GM23338 (cell line): ENCODE results near the gene MYLK. TPM values are rescaled to one million over a fixed set of nuclear protein-coding genes. Genes with fewer than 3 reads are reported as not detected.

Experiments
- ATAC-seq: fragments of 200-7000 bp; cut with Tn5 transposase; 3 replicates; pipeline ENCODE4 v1.9.1; 2020
- DNase-seq: peaks from one replicate; pipeline ENCODE4 v3.0.0-alpha.2; 2015; ENCODE audit warnings: low spot score
- H2AFZ ChIP-seq: fragments of 200-600 bp; sonication (generic); 2 replicates; pipeline ENCODE4 v1.8.0; 2016; ENCODE audit warnings: antibody characterized with exemption, mild to moderate bottlenecking, moderate library complexity
- H3F3A ChIP-seq: fragments of 200-600 bp; sonication (generic); replicated peaks from 2 replicates; pipeline ENCODE4 v1.8.0; 2017; ENCODE audit warnings: antibody characterized with exemption, mixed run types, low read depth
- H3K27ac ChIP-seq: fragments of 200-600 bp; sonication (generic); 2 replicates; pipeline ENCODE4 v1.6.1; 2016; ENCODE audit warnings: low read depth
- H3K27me3 ChIP-seq: fragments of 200-600 bp; sonication (generic); 2 replicates; pipeline ENCODE4 v1.8.0; 2016; ENCODE audit warnings: mild to moderate bottlenecking, mixed run types, moderate library complexity; ENCODE audit not compliant: insufficient read depth
- H3K36me3 ChIP-seq: fragments of 200-600 bp; sonication (generic); 2 replicates; pipeline ENCODE4 v1.8.0; 2016; ENCODE audit warnings: mild to moderate bottlenecking; ENCODE audit not compliant: insufficient read depth
- H3K4me1 ChIP-seq: fragments of 200-600 bp; sonication (generic); 2 replicates; pipeline ENCODE4 v1.8.0; 2016; ENCODE audit warnings: mild to moderate bottlenecking, moderate library complexity; ENCODE audit not compliant: insufficient read depth
- H3K4me2 ChIP-seq: fragments of 200-600 bp; sonication (generic); 2 replicates; pipeline ENCODE4 v1.7.1; 2017; ENCODE audit warnings: mixed run types
- H3K4me3 ChIP-seq: fragments of 200-600 bp; sonication (generic); 2 replicates; pipeline ENCODE4 v1.6.1; 2016; ENCODE audit warnings: mixed run types
- H3K79me2 ChIP-seq: fragments of 200-600 bp; sonication (generic); replicated peaks from 2 replicates; pipeline ENCODE4 v1.8.0; 2017; ENCODE audit warnings: mild to moderate bottlenecking; ENCODE audit not compliant: insufficient read depth
- H3K9me2 ChIP-seq: fragments of 200-600 bp; sonication (generic); 2 replicates; pipeline ENCODE4 v1.8.0; 2017; ENCODE audit not compliant: insufficient read depth
- H4K20me1 ChIP-seq: fragments of 200-600 bp; sonication (generic); replicated peaks from 2 replicates; pipeline ENCODE4 v1.8.0; 2017; ENCODE audit warnings: mild to moderate bottlenecking; ENCODE audit not compliant: insufficient read depth
- H3K27ac Mint-ChIP-seq: 2 replicates; pipeline ENCODE4 v1.8.0; 2020; ENCODE audit warnings: inconsistent platforms, mild to moderate bottlenecking, moderate library complexity, mixed read lengths
- H3K27me3 Mint-ChIP-seq: 3 replicates; pipeline ENCODE4 v1.8.0; 2022; ENCODE audit warnings: low read depth, mild to moderate bottlenecking, moderate library complexity, mixed read lengths, inconsistent platforms; ENCODE audit not compliant: insufficient read depth, poor library complexity
- H3K36me3 Mint-ChIP-seq: 3 replicates; pipeline ENCODE4 v1.8.0; 2021; ENCODE audit warnings: low read depth, mild to moderate bottlenecking, inconsistent platforms, moderate library complexity, mixed read lengths
- H3K4me1 Mint-ChIP-seq: 3 replicates; pipeline ENCODE4 v1.8.0; 2020; ENCODE audit warnings: mild to moderate bottlenecking, inconsistent platforms, mixed read lengths
- H3K4me3 Mint-ChIP-seq: 3 replicates; pipeline ENCODE4 v1.8.0; 2021; ENCODE audit warnings: moderate library complexity, mild to moderate bottlenecking, inconsistent platforms, mixed read lengths
- H3K9me3 Mint-ChIP-seq: 3 replicates; pipeline ENCODE4 v1.8.0; 2020; ENCODE audit warnings: moderate library complexity, mild to moderate bottlenecking, inconsistent platforms, mixed read lengths
- CREB1 ChIP-seq: fragments of 250-450 bp; sonication (Bioruptor Pico); IDR thresholded peaks from 2 replicates; pipeline ENCODE4 v1.5.0; 2020; ENCODE audit warnings: low read depth, mild to moderate bottlenecking, moderate library complexity
- CTCF ChIP-seq, 2 experiments: fragments of 200-600 bp in 1 of 2; sonication (generic) in 1 of 2; conservative IDR thresholded peaks; 2 replicates each; pipeline versions ENCODE4 v1.5.1 to v1.6.1; 2016 to 2017; ENCODE audit warnings: antibody characterized with exemption in 2 of 2, low read depth in 2 of 2, mild to moderate bottlenecking in 2 of 2, moderate library complexity in 1 of 2
- ETS1 ChIP-seq: IDR thresholded peaks from 2 replicates; pipeline ENCODE4 v1.6.1; 2016; ENCODE audit warnings: antibody characterized with exemption
- JUNB ChIP-seq: IDR thresholded peaks from one replicate; pipeline ENCODE4 v1.6.1; 2016; ENCODE audit warnings: antibody characterized with exemption; ENCODE audit not compliant: unreplicated experiment
- ZNF114 ChIP-seq: fragments of 250-450 bp; sonication (Bioruptor Pico); IDR thresholded peaks from 2 replicates; pipeline ENCODE4 v1.5.0; 2020; ENCODE audit warnings: mild to moderate bottlenecking, moderate library complexity
- ZNF331 ChIP-seq: fragments of 250-450 bp; sonication (Bioruptor Pico); IDR thresholded peaks from 2 replicates; pipeline ENCODE4 v1.5.0; 2020; ENCODE audit warnings: low read depth, mild to moderate bottlenecking, moderate library complexity
- ZNF462 ChIP-seq: fragments of 250-450 bp; sonication (Bioruptor Pico); IDR thresholded peaks from 2 replicates; pipeline ENCODE4 v1.5.0; 2020; ENCODE audit warnings: mild to moderate bottlenecking, moderate library complexity
- polyA plus RNA-seq: library from polyadenylated mRNA; unstranded; fragments of >200 nt; fragmentation: Nextera tagmentation; extraction: Ambion mirVana; gene quantifications from 2 replicates; pipeline ENCODE4 v1.2.1, GENCODE V29; 2016
- total RNA-seq: library from RNA; depleted of rRNA; stranded (reverse); fragments of >200 nt; shearing (Covaris generic); gene quantifications from 2 replicates; pipeline ENCODE4 v1.2.3, GENCODE V29; 2014

MYLK gene
- total and polyA plus RNA-seq, 2 experiments from 2014 or later = 11.5 to 17.9 TPM

- TF ChIP-seq ZNF462 (CRISPR knock-in tag) (no peak), ETS1 (no peak), CTCF (conservative IDR thresholded peaks at IDR 0.05; ENCODE audit: low read depth in 2 of 2) (no peak), ZNF331 (CRISPR knock-in tag) (no peak), CREB1 (no peak)
Observed at GRCh38 chr3:123616593-123616992, 267.5 kb downstream of the MYLK start (continued).

GRCh38 chr3:123613543-123613942 lies 270.6 kb downstream of the MYLK start:
- H3K27ac Mint-ChIP-seq = no peak overlapping the region
- no peak overlapping the region for H2AFZ ChIP-seq
- no peaks in the 10 kb centered on the region for H3K36me3 Mint-ChIP-seq
- H3K27ac ChIP-seq = no peak overlapping the region
- no peaks in the 10 kb centered on the region for H3K27me3 ChIP-seq
- no peaks in the 10 kb centered on the region for H3K9me2 ChIP-seq
- H3K9me3 Mint-ChIP-seq = no peaks in the 10 kb centered on the region
- no peaks in the 10 kb centered on the region for H3K79me2 ChIP-seq
- ATAC-seq (no peak), DNase-seq (no peak)
- H3F3A ChIP-seq = no peaks in the 10 kb centered on the region
- 0 out of 2 replicates have a peak, but pooled peaks cover under 1% of the 10 kb centered on the region for H4K20me1 ChIP-seq
- H3K4me3 Mint-ChIP-seq = no peak overlapping the region
- H3K36me3 ChIP-seq = peaks cover 2% of the 10 kb centered on the region; the same call in 1 of the 2 replicates
- H3K4me2 ChIP-seq = no peak overlapping the region
- H3K4me3 ChIP-seq = no peak overlapping the region
- H3K27me3 Mint-ChIP-seq = no peaks in the 10 kb centered on the region
- peaks cover 4% of the 10 kb centered on the region; the same call in 2 of the 3 replicates for H3K4me1 Mint-ChIP-seq
- H3K4me1 ChIP-seq = no peaks in the 10 kb centered on the region
- TF ChIP-seq ZNF114 (CRISPR knock-in tag) (no peak), JUNB (no peak), ZNF462 (CRISPR knock-in tag) (no peak)
